Pancreas (tissue), 10 donors: Measurements from ENCODE around the gene MYO9A. TPM values are rescaled to one million over a fixed set of nuclear protein-coding genes. Genes with fewer than 3 reads are reported as not detected.

Source experiments
- ATAC-seq, 4 donors: fragments of 200-7000 bp; cut with Tn5 transposase; one replicate each; pipeline versions ENCODE4 v1.8.0 to v1.9.1; 2020; ENCODE audit warnings: mild to moderate bottlenecking in 4 of 4, moderate library complexity in 4 of 4
- DNase-seq, 6 donors: peaks; one replicate each; pipeline ENCODE4 v3.0.0-alpha.2; 2020
- FAIRE-seq: peaks from 2 replicates; lab custom pipeline; 2012; peaks lifted over from hg19 to GRCh38; lab: Jason Lieb, UNC
- H3K27ac ChIP-seq, 4 donors: fragments of 200-600 bp; sonication (generic); 1 replicate in 3 of 4; 2 replicates in 1 of 4; pipeline versions ENCODE4 v1.5.0 to v1.8.0; 2020
- H3K27me3 ChIP-seq, 4 donors: fragments of 200-600 bp; one replicate each; pipeline ENCODE4 v1.8.0; 2021
- H3K36me3 ChIP-seq, 3 donors: fragments of 200-600 bp; sonication (generic) in 1 of 3; one replicate each; pipeline versions ENCODE4 v1.5.0 to v1.8.0; 2020 to 2021
- H3K4me1 ChIP-seq, 3 donors: fragments of 200-600 bp; one replicate each; pipeline ENCODE4 v1.8.0; 2021
- H3K4me3 ChIP-seq, 4 donors: fragments of 200-600 bp; sonication (generic) in 2 of 4; one replicate each; pipeline versions ENCODE4 v1.5.0 to v1.8.0; 2020 to 2021
- H3K9me3 ChIP-seq, 4 donors: fragments of 200-600 bp; one replicate each; pipeline ENCODE4 v1.8.0; 2021
- WGBS, 2 donors: extraction: QIAGEN DNeasy Blood & Tissue Kit; methylation state at CpG; one replicate each; pipeline ENCODE4 v1.1.7; 2013; 5-methylcytosine and 5-hydroxymethylcytosine counted together
- intact Hi-C, 3 donors: fragments of 100-400 bp; cut with DNase I; formaldehyde crosslinking; loops; one replicate each; pipeline versions ENCODE4 v1.11.1 to v1.14.2; 2022
- polyA plus RNA-seq, 2 donors: library from polyadenylated mRNA; stranded (reverse); fragments of 200-250 nt; gene quantifications; one replicate each; pipeline ENCODE4 v1.2.3, GENCODE V29; 2013
- total RNA-seq, 6 donors: library from RNA; stranded (reverse); fragmentation: NEBNext Ultra II Directional in 4 of 6; extraction: Animal tissue kit (Norgen Biotek cat#: 25700) in 4 of 6; gene quantifications; one replicate each; pipeline versions ENCODE4 v1.2.1 to v1.2.4, GENCODE V29; 2021 to 2023
- TF ChIP-seq, protein P1 (sequence below), 4 donors: fragments of 200-600 bp; sonication (generic) in 3 of 4; IDR thresholded peaks; one replicate each; pipeline versions ENCODE4 v1.5.0 to v1.8.0; 2021; ENCODE audit warnings: antibody characterized with exemption in 4 of 4
- donor health status: healthy with polysubstance abuse.
- donor health status: DM: no; HTN: no; CAD: no; lungs with moderate emphysema.
- donor health status: DM: no; HTN: no; CAD: no.
- donor health status: control.
- donor health status: control.
- donor health status: Bipolar disorder and iron deficiency.
- donor health status: DM: yes; HTN: yes; CAD: no.
- donor health status: DM: no; HTN: no; CAD: no.
- donor health status: DM: no; HTN: no; CAD: no.
- donor health status: DM: yes; HTN: yes; CAD: no.

Gene MYO9A
- total and polyA plus RNA-seq, 8 donors = 1.2 to 21.0 (median 7.8) TPM

DNA sequence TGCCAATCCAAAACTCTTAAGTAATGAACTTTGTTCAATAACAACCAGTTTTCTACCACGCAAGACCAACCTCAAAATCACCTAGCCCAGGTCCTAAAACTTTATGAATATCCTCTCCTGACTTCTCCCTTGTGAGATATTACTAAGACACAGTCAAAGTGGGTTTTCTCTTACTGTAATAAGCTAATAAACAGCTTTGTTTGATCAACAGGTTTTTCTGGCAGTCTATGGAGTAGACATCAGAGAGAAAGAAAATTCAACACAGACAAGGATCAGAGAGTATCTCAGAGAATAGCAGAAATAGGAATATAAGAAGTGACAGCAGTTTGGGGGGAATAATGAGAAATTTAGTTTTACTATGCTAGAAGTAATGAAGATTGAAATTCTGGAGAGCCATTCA is 228.0 kb downstream of the MYO9A start:
- no peak for FAIRE-seq
- intact Hi-C loops = no loop called here
- no peak overlapping the region for H3K4me3 ChIP-seq
- no peaks in the 10 kb centered on the region for H3K9me3 ChIP-seq
- TF ChIP-seq, protein P1, sequence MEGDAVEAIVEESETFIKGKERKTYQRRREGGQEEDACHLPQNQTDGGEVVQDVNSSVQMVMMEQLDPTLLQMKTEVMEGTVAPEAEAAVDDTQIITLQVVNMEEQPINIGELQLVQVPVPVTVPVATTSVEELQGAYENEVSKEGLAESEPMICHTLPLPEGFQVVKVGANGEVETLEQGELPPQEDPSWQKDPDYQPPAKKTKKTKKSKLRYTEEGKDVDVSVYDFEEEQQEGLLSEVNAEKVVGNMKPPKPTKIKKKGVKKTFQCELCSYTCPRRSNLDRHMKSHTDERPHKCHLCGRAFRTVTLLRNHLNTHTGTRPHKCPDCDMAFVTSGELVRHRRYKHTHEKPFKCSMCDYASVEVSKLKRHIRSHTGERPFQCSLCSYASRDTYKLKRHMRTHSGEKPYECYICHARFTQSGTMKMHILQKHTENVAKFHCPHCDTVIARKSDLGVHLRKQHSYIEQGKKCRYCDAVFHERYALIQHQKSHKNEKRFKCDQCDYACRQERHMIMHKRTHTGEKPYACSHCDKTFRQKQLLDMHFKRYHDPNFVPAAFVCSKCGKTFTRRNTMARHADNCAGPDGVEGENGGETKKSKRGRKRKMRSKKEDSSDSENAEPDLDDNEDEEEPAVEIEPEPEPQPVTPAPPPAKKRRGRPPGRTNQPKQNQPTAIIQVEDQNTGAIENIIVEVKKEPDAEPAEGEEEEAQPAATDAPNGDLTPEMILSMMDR (IDR thresholded peaks at IDR 0.05) = no peak
- no peak for DNase-seq
- H3K4me1 ChIP-seq = no peaks in the 10 kb centered on the region
- H3K27ac ChIP-seq = no peak overlapping the region
- no peaks in the 10 kb centered on the region for H3K27me3 ChIP-seq
- 97 to 100% methylated on average over 1 of the region's 1 CpG for WGBS, 2 donors
- peaks cover 0 to 10% (median 0%) of the 10 kb centered on the region in 3 donors for H3K36me3 ChIP-seq
- no peak for ATAC-seq

DNA sequence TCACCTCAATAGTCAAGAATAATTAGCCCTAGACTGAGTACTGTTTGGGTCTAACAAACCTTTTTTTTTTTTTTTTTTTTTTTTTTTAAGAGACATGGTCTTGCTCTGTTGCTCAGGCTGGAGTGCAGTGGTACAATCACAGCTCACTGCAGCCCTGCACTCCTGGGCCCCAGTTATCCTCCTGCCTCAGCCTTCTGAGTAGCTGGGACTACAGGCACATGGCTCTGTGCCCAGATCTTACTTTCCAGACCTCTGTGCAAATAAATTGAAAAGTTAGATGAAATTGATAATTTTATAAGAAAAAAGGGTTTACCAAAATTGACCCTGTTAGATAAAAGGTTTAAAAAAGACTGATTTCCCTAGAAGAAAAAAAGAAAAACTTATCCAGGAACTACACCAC is 228.6 kb downstream of the MYO9A start:
- H3K4me1 ChIP-seq = no peaks in the 10 kb centered on the region
- FAIRE-seq (no peak), ATAC-seq (no peak), DNase-seq (no peak)
- no peaks in the 10 kb centered on the region for H3K27me3 ChIP-seq
- intact Hi-C loops = no loop called here
- peaks cover 0 to 10% (median 0%) of the 10 kb centered on the region in 3 donors for H3K36me3 ChIP-seq
- H3K4me3 ChIP-seq = no peak overlapping the region
- H3K27ac ChIP-seq = no peak overlapping the region
- TF ChIP-seq, protein P1 (IDR thresholded peaks at IDR 0.05) = no peak
- H3K9me3 ChIP-seq = no peaks in the 10 kb centered on the region

DNA sequence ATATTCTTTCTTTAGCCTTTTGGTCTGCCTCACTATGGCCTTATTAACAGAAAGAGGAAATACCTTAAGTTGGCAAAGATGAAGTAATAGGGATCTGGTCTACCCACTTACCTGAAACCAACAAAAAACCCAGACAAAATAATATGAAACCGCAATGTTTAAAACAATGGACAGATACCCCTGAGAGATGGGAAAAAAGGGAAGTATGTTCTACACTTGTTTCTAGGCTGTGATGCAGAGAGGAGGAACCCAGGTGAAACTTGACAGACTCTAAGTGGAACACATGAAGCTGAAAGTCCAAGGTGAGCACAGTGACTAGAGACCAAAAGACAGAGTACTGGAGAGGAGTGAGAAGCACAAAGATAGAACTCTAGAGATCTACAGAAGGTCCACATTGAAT is 229.2 kb downstream of the MYO9A start:
- Histone ChIP-seq H3K9me3 (no peaks in the 10 kb centered on the region), H3K4me1 (no peaks in the 10 kb centered on the region), H3K27me3 (no peaks in the 10 kb centered on the region), H3K36me3 (peaks cover 0 to 10% (median 0%) of the 10 kb centered on the region in 3 donors), H3K4me3 (no peak overlapping the region), H3K27ac (no peak overlapping the region)
- TF ChIP-seq, protein P1 (IDR thresholded peaks at IDR 0.05) = no peak
- WGBS, 2 donors = 97 to 100% methylated on average over 1 of the region's 1 CpG
- no peak for ATAC-seq
- intact Hi-C loops = no loop called here
- DNase-seq = no peak
- no peak for FAIRE-seq

DNA sequence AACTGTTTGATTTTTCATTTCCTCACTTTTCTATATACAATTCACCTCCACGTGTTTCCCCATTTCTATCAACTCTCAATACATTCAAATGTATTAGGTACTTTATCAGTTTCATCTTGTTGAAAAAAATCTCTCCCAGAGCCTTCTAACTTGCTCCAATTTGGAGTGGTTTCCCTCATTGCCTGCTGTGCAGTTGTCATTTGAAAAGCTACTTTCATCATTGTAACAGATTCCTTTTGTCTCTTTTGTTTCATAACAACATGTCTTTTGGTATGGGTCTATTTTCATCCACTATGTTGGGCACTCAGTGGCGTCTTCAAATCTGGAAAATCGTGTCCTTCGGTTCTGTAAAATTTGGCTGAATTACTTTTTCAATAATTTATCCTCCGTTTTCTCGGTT is 232.6 kb downstream of the MYO9A start:
- TF ChIP-seq, protein P1 (IDR thresholded peaks at IDR 0.05) = no peak
- ATAC-seq = no peak
- no peak for FAIRE-seq
- WGBS, 2 donors = 89 to 96% methylated on average over 6 of the region's 6 CpGs
- intact Hi-C loops = no loop called here
- no peak overlapping the region for H3K4me3 ChIP-seq
- no peaks in the 10 kb centered on the region for H3K4me1 ChIP-seq
- peaks cover 0 to 10% (median 0%) of the 10 kb centered on the region in 3 donors for H3K36me3 ChIP-seq
- no peaks in the 10 kb centered on the region for H3K27me3 ChIP-seq
- H3K27ac ChIP-seq = no peak overlapping the region
- DNase-seq = no peak
- H3K9me3 ChIP-seq = no peaks in the 10 kb centered on the region

DNA sequence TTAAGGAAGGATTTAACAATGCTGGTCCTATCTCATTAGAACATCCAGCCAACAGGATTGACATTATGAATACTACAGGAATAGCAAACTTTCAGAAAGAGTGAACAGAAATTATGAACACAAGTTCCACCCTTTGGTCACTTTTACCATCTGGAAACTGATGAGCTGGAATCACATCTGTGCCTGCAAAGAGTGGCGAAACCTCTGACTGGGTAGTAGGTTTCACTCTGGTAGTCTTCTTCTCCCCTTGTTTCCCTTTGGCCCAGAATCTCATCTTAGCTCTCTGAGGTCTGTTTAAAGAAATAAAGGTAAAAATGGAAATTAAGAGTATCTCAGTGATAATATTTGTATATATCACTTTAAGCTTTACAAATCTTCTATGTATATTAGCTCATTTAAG is 234.5 kb downstream of the MYO9A start:
- DNase-seq (no peak), ATAC-seq (no peak), FAIRE-seq (no peak)
- WGBS, 2 donors = 94 to 100% methylated on average over 1 of the region's 1 CpG
- no peaks in the 10 kb centered on the region for H3K4me1 ChIP-seq
- peaks cover 0 to 10% (median 0%) of the 10 kb centered on the region in 3 donors for H3K36me3 ChIP-seq
- no peak overlapping the region for H3K27ac ChIP-seq
- H3K9me3 ChIP-seq = no peaks in the 10 kb centered on the region
- no peak overlapping the region for H3K4me3 ChIP-seq
- TF ChIP-seq, protein P1 (IDR thresholded peaks at IDR 0.05) = no peak
- intact Hi-C loops = no loop called here
- no peaks in the 10 kb centered on the region for H3K27me3 ChIP-seq
